ENCODE results near the gene GAK. TPM values are rescaled to one million over a fixed set of nuclear protein-coding genes. Genes with fewer than 3 reads are reported as not detected.

GAK gene
- total RNA-seq, 1 experiment from 2014 or later: 117 TPM

- ATAC-seq: no peak
- H3K79me2 ChIP-seq (ENCODE audit: low read length): no peaks in the 10 kb centered on the region
- TF ChIP-seq EZH2phosphoT487 (IDR thresholded peaks at IDR 0.05; ENCODE audit: borderline replicate concordance, low read length) (no peak), EZH2 (IDR thresholded peaks at IDR 0.05; ENCODE audit: low read length, unreplicated experiment) (no peak), CTCF (conservative IDR thresholded peaks at IDR 0.05; ENCODE audit: low read depth, low read length) (no peak)
- POLR2A ChIA-PET (ENCODE audit: unreplicated experiment): no interaction called here
- no peak overlapping the region for H2AFZ ChIP-seq (ENCODE audit: low read length)
- no peak overlapping the region for H3K4me3 ChIP-seq (ENCODE audit: low read length)
- H3K9me3 ChIP-seq (ENCODE audit: low read length): no peaks in the 10 kb centered on the region
- no peak for DNase-seq
- CTCF ChIA-PET: no interaction called here
- no peaks in the 10 kb centered on the region for H3K27me3 ChIP-seq (ENCODE audit: low read length)
- H3K9me2 ChIP-seq (replicated peaks; ENCODE audit: low read length): no peaks in the 10 kb centered on the region
- H3K4me1 ChIP-seq (ENCODE audit: insufficient read depth, low read length): no peaks in the 10 kb centered on the region
- H3F3A ChIP-seq (ENCODE audit: low read length, unreplicated experiment): no peaks in the 10 kb centered on the region
- H3K36me3 ChIP-seq (ENCODE audit: low read depth, low read length): no peaks in the 10 kb centered on the region
- no peak overlapping the region for H3K27ac ChIP-seq (ENCODE audit: low read length)
- no peak overlapping the region for H3K9ac ChIP-seq (ENCODE audit: low read length)
- no peak overlapping the region for H3K4me2 ChIP-seq (ENCODE audit: low read length)
- no TSS peak for BruUV-seq (replicated peaks)
- H4K20me1 ChIP-seq (ENCODE audit: low read length): no peaks in the 10 kb centered on the region
- intact Hi-C loops (cut with micrococcal nuclease): no loop called here
Observed at GRCh38 chr4:900721-901120, 31.4 kb downstream of the GAK start.

- H3K27ac ChIP-seq (ENCODE audit: low read length): no peak overlapping the region
- no peak overlapping the region for H3K9ac ChIP-seq (ENCODE audit: low read length)
- CTCF ChIA-PET: no interaction called here
- no peak overlapping the region for H3K4me2 ChIP-seq (ENCODE audit: low read length)
- POLR2A ChIA-PET (ENCODE audit: unreplicated experiment): no interaction called here
- H3K27me3 ChIP-seq (ENCODE audit: low read length): no peaks in the 10 kb centered on the region
- H4K20me1 ChIP-seq (ENCODE audit: low read length): no peaks in the 10 kb centered on the region
- TF ChIP-seq EZH2phosphoT487 (IDR thresholded peaks at IDR 0.05; ENCODE audit: borderline replicate concordance, low read length) (no peak), EZH2 (IDR thresholded peaks at IDR 0.05; ENCODE audit: low read length, unreplicated experiment) (no peak), CTCF (conservative IDR thresholded peaks at IDR 0.05; ENCODE audit: low read depth, low read length) (no peak)
- H3K4me1 ChIP-seq (ENCODE audit: insufficient read depth, low read length): no peaks in the 10 kb centered on the region
- no peak overlapping the region for H3K4me3 ChIP-seq (ENCODE audit: low read length)
- H3K9me3 ChIP-seq (ENCODE audit: low read length): no peaks in the 10 kb centered on the region
- BruUV-seq (replicated peaks): no TSS peak
- H3K9me2 ChIP-seq (replicated peaks; ENCODE audit: low read length): no peaks in the 10 kb centered on the region
- DNase-seq: no peak
- H2AFZ ChIP-seq (ENCODE audit: low read length): no peak overlapping the region
- H3F3A ChIP-seq (ENCODE audit: low read length, unreplicated experiment): no peaks in the 10 kb centered on the region
- no peak for ATAC-seq
- no peaks in the 10 kb centered on the region for H3K79me2 ChIP-seq (ENCODE audit: low read length)
- intact Hi-C loops (cut with micrococcal nuclease): no loop called here
- H3K36me3 ChIP-seq (ENCODE audit: low read depth, low read length): no peaks in the 10 kb centered on the region
Observed at GRCh38 chr4:900073-900472, 32.0 kb downstream of the GAK start.

- ATAC-seq: no peak
- Histone ChIP-seq H3K27ac (ENCODE audit: low read length) (no peak overlapping the region), H3F3A (ENCODE audit: low read length, unreplicated experiment) (no peaks in the 10 kb centered on the region), H4K20me1 (ENCODE audit: low read length) (no peaks in the 10 kb centered on the region), H3K9me3 (ENCODE audit: low read length) (no peaks in the 10 kb centered on the region), H3K79me2 (ENCODE audit: low read length) (no peaks in the 10 kb centered on the region), H3K36me3 (ENCODE audit: low read depth, low read length) (no peaks in the 10 kb centered on the region), H3K4me1 (ENCODE audit: insufficient read depth, low read length) (no peaks in the 10 kb centered on the region), H3K9me2 (replicated peaks; ENCODE audit: low read length) (no peaks in the 10 kb centered on the region), H2AFZ (ENCODE audit: low read length) (no peak overlapping the region), H3K4me2 (ENCODE audit: low read length) (no peak overlapping the region), H3K4me3 (ENCODE audit: low read length) (no peak overlapping the region), H3K27me3 (ENCODE audit: low read length) (no peaks in the 10 kb centered on the region), H3K9ac (ENCODE audit: low read length) (no peak overlapping the region)
- TF ChIP-seq EZH2 (IDR thresholded peaks at IDR 0.05; ENCODE audit: low read length, unreplicated experiment) (no peak), EZH2phosphoT487 (IDR thresholded peaks at IDR 0.05; ENCODE audit: borderline replicate concordance, low read length) (no peak), CTCF (conservative IDR thresholded peaks at IDR 0.05; ENCODE audit: low read depth, low read length) (no peak)
- ChIA-PET POLR2A (ENCODE audit: unreplicated experiment) (no interaction called here), CTCF (no interaction called here)
- no peak for DNase-seq
- intact Hi-C loops (cut with micrococcal nuclease): no loop called here
- no TSS peak for BruUV-seq (replicated peaks)
Observed at GRCh38 chr4:899556-899906, 32.6 kb downstream of the GAK start.
